ENCODE results near the gene KRT6A.

The KRT6A gene

GRCh38 chr12:52515927-52516831 is 23.1 kb upstream of the KRT6A start:
- Histone ChIP-seq H3K9me3 (ENCODE audit: insufficient read depth, low read depth, low read length) (no peaks in the 10 kb centered on the region), H3K79me2 (ENCODE audit: insufficient read depth, low read length) (no peaks in the 10 kb centered on the region), H2AFZ (ENCODE audit: low read length) (no peak overlapping the region), H3K36me3 (ENCODE audit: insufficient read depth, low read length) (no peaks in the 10 kb centered on the region), H3K4me2 (ENCODE audit: low read depth, low read length, poor library complexity, severe bottlenecking) (no peak overlapping the region), H4K20me1 (ENCODE audit: insufficient read depth, low read length, poor library complexity, severe bottlenecking) (no peaks in the 10 kb centered on the region), H3K27me3 (ENCODE audit: insufficient read depth, low read length, poor library complexity, severe bottlenecking) (no peaks in the 10 kb centered on the region), H3K4me1 (ENCODE audit: insufficient read depth, low read length, poor library complexity, severe bottlenecking) (no peaks in the 10 kb centered on the region), H3K9ac (ENCODE audit: low read depth, low read length, poor library complexity, severe bottlenecking) (no peak overlapping the region), H3K4me3 (ENCODE audit: low read length, poor library complexity, severe bottlenecking) (no peak overlapping the region), H3F3A (ENCODE audit: low read depth) (no peaks in the 10 kb centered on the region), H3K9me2 (replicated peaks; ENCODE audit: low read depth, low read length) (no peaks in the 10 kb centered on the region)
- no peak for TF ChIP-seq EZH2phosphoT487 (IDR thresholded peaks at IDR 0.05; ENCODE audit: borderline replicate concordance)
- no peak for TF ChIP-seq CTCF (conservative IDR thresholded peaks at IDR 0.05; ENCODE audit: low read length)

- Histone ChIP-seq H3F3A (ENCODE audit: low read depth) (no peaks in the 10 kb centered on the region), H3K9ac (ENCODE audit: low read depth, low read length, poor library complexity, severe bottlenecking) (no peak overlapping the region), H3K27me3 (ENCODE audit: insufficient read depth, low read length, poor library complexity, severe bottlenecking) (no peaks in the 10 kb centered on the region), H3K79me2 (ENCODE audit: insufficient read depth, low read length) (no peaks in the 10 kb centered on the region), H3K4me2 (ENCODE audit: low read depth, low read length, poor library complexity, severe bottlenecking) (no peak overlapping the region), H3K4me1 (ENCODE audit: insufficient read depth, low read length, poor library complexity, severe bottlenecking) (no peaks in the 10 kb centered on the region), H3K9me3 (ENCODE audit: insufficient read depth, low read depth, low read length) (no peaks in the 10 kb centered on the region), H3K9me2 (replicated peaks; ENCODE audit: low read depth, low read length) (no peaks in the 10 kb centered on the region), H3K4me3 (ENCODE audit: low read length, poor library complexity, severe bottlenecking) (no peak overlapping the region), H3K36me3 (ENCODE audit: insufficient read depth, low read length) (no peaks in the 10 kb centered on the region), H4K20me1 (ENCODE audit: insufficient read depth, low read length, poor library complexity, severe bottlenecking) (no peaks in the 10 kb centered on the region), H2AFZ (ENCODE audit: low read length) (no peak overlapping the region)
- no peak for TF ChIP-seq CTCF (conservative IDR thresholded peaks at IDR 0.05; ENCODE audit: low read length)
- TF ChIP-seq EZH2phosphoT487 (IDR thresholded peaks at IDR 0.05; ENCODE audit: borderline replicate concordance) = no peak
Observed at GRCh38 chr12:52515319-52515646, 22.2 kb upstream of the KRT6A start.

- no peaks in the 10 kb centered on the region for H3K79me2 ChIP-seq (ENCODE audit: insufficient read depth, low read length)
- no peaks in the 10 kb centered on the region for H3F3A ChIP-seq (ENCODE audit: low read depth)
- H3K36me3 ChIP-seq (ENCODE audit: insufficient read depth, low read length) = no peaks in the 10 kb centered on the region
- H3K4me3 ChIP-seq (ENCODE audit: low read length, poor library complexity, severe bottlenecking) = no peak overlapping the region
- no peaks in the 10 kb centered on the region for H3K9me3 ChIP-seq (ENCODE audit: insufficient read depth, low read depth, low read length)
- no peak overlapping the region for H3K9ac ChIP-seq (ENCODE audit: low read depth, low read length, poor library complexity, severe bottlenecking)
- H3K4me2 ChIP-seq (ENCODE audit: low read depth, low read length, poor library complexity, severe bottlenecking) = no peak overlapping the region
- H3K27me3 ChIP-seq (ENCODE audit: insufficient read depth, low read length, poor library complexity, severe bottlenecking) = no peaks in the 10 kb centered on the region
- H4K20me1 ChIP-seq (ENCODE audit: insufficient read depth, low read length, poor library complexity, severe bottlenecking) = no peaks in the 10 kb centered on the region
- H2AFZ ChIP-seq (ENCODE audit: low read length) = no peak overlapping the region
- H3K4me1 ChIP-seq (ENCODE audit: insufficient read depth, low read length, poor library complexity, severe bottlenecking) = no peaks in the 10 kb centered on the region
- H3K9me2 ChIP-seq (replicated peaks; ENCODE audit: low read depth, low read length) = no peaks in the 10 kb centered on the region
- TF ChIP-seq EZH2phosphoT487 (IDR thresholded peaks at IDR 0.05; ENCODE audit: borderline replicate concordance) = no peak
- no peak for TF ChIP-seq CTCF (conservative IDR thresholded peaks at IDR 0.05; ENCODE audit: low read length)
Observed at GRCh38 chr12:52514471-52515318, 21.6 kb upstream of the KRT6A start.
